AG09319 (cell line): ENCODE data around the gene CACNA2D3.
A peak's percentile ranks its signal among the peaks of the same experiment; 100 is the strongest.

Experiments used
- DNase-seq: peaks from one replicate; pipeline ENCODE4 v3.0.0-alpha.2; 2010; ENCODE audit warnings: low read depth; ENCODE audit errors: extremely low read depth
- TF ChIP-seq, protein P1 (sequence below): IDR thresholded peaks from 2 replicates; pipeline ENCODE4 v1.5.1; 2011; ENCODE audit warnings: low read depth, mild to moderate bottlenecking, inconsistent platforms, low read length, moderate library complexity

Gene CACNA2D3

GRCh38 chr3:54510506-54510905 is 388.2 kb downstream of the CACNA2D3 start:
- DNase-seq = no peak
- TF ChIP-seq, protein P1, sequence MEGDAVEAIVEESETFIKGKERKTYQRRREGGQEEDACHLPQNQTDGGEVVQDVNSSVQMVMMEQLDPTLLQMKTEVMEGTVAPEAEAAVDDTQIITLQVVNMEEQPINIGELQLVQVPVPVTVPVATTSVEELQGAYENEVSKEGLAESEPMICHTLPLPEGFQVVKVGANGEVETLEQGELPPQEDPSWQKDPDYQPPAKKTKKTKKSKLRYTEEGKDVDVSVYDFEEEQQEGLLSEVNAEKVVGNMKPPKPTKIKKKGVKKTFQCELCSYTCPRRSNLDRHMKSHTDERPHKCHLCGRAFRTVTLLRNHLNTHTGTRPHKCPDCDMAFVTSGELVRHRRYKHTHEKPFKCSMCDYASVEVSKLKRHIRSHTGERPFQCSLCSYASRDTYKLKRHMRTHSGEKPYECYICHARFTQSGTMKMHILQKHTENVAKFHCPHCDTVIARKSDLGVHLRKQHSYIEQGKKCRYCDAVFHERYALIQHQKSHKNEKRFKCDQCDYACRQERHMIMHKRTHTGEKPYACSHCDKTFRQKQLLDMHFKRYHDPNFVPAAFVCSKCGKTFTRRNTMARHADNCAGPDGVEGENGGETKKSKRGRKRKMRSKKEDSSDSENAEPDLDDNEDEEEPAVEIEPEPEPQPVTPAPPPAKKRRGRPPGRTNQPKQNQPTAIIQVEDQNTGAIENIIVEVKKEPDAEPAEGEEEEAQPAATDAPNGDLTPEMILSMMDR = no peak

GRCh38 chr3:54511766-54512365 is 389.5 kb downstream of the CACNA2D3 start:
- no peak for DNase-seq
- TF ChIP-seq, protein P1 = no peak

DNA sequence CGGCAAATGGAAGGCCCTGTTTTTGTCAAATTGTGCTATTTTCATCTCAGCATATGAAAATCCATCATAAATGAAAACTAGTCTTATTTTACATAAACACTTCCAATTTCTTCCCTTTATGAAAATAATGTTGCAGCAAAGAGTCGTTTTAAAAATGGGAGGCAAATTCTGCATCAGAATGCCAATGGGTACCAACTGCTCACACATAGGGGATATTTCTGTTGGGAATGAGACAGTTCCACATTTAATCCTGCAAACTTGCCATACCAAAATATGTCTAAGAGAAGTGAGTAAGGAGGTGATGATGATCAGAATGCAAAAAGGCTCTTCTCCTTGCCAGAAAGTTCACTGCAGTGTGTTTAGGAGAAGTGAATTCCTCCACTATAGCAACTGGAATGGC is 391.7 kb downstream of the CACNA2D3 start:
- TF ChIP-seq, protein P1 = no peak

GRCh38 chr3:54514416-54514815 is 392.1 kb downstream of the CACNA2D3 start:
- no peak for DNase-seq

More for the DNA sequence above, 391.7 kb downstream of the CACNA2D3 start:
- no peak for DNase-seq

DNA sequence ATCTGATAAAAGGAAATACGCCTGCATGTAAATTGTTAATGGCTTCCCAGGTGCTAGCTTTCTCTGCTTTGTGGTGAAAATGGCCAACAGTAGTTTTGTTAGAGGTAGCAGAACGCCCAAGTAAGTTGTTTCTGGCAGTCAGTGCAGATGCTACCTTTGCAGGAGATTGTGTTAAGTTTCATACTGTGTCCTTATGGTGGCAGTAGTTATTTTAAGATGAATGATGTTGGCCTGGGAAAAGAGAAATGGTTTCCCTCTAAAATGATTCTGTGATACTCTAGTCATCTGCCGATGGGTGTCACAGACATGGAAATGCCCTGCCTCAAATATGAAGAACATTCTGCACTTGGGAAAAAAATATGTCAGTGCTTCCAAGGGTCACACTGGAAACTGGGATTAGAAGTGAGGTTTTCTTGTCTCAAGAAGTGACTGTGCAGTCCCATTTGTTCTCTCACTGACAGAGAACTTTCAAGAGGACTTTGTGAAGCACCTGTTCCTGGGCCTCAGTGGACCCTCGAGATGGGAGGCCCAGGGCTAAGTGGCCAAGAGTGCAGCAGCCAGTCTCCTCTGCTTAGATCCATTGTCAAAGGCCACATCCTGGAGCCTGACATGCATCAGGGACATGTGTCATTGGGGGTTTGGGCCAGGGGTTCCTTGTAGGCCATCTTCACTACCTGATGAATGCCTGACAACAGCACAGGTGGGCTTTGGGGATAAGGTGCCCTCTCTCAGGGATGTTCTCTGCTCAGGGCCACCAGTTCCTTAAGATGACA is 393.3 kb downstream of the CACNA2D3 start:
- TF ChIP-seq, protein P1 = peak; percentile 7; the same call in 1 of the 2 replicates
- no peak for DNase-seq

More at GRCh38 chr3:54514416-54514815, 392.1 kb downstream of the CACNA2D3 start:
- TF ChIP-seq, protein P1 = no peak

GRCh38 chr3:54517424-54517823 is 395.1 kb downstream of the CACNA2D3 start:
- DNase-seq = no peak
- TF ChIP-seq, protein P1 = no peak

- no peak for DNase-seq
- TF ChIP-seq, protein P1 = no peak
Measured at GRCh38 chr3:54518011-54518675, 395.8 kb downstream of the CACNA2D3 start.
